H9 (cell line): ENCODE measurements around the gene CHRNA9. TPM values are rescaled to one million over a fixed set of nuclear protein-coding genes. Genes with fewer than 3 reads are reported as not detected.
A peak's percentile ranks its signal among the peaks of the same experiment; 100 is the strongest.

Source experiments
- DNase-seq: peaks from one replicate; pipeline ENCODE4 v3.0.0-alpha.2; 2017
- H2AFZ ChIP-seq: one replicate; pipeline ENCODE4 v1.6.1; 2013; ENCODE audit warnings: mild to moderate bottlenecking, low read length, control low read depth, moderate library complexity
- H2AK5ac ChIP-seq: 2 replicates; pipeline ENCODE4 v1.6.1; 2013; ENCODE audit warnings: low read length, control low read depth, mixed read lengths; ENCODE audit not compliant: insufficient read length
- H2BK120ac ChIP-seq: one replicate; pipeline ENCODE4 v1.6.1; 2013; ENCODE audit warnings: low read depth, mild to moderate bottlenecking, low read length, control low read depth, inconsistent platforms; ENCODE audit not compliant: poor library complexity, severe bottlenecking
- H2BK12ac ChIP-seq: 2 replicates; pipeline ENCODE4 v1.6.1; 2013; ENCODE audit warnings: low read length, control low read depth, mixed read lengths, low read depth; ENCODE audit not compliant: insufficient read length
- H2BK15ac ChIP-seq: 2 replicates; pipeline ENCODE4 v1.6.1; 2013; ENCODE audit warnings: low read depth, low read length, control low read depth
- H2BK20ac ChIP-seq: one replicate; pipeline ENCODE4 v1.6.1; 2013; ENCODE audit warnings: low read depth, mild to moderate bottlenecking, low read length, control low read depth, inconsistent platforms; ENCODE audit not compliant: poor library complexity, severe bottlenecking
- H2BK5ac ChIP-seq: 2 replicates; pipeline ENCODE4 v1.6.1; 2013; ENCODE audit warnings: low read length, control low read depth, mixed read lengths; ENCODE audit not compliant: insufficient read length
- H3K14ac ChIP-seq: 2 replicates; pipeline ENCODE4 v1.6.1; 2013; ENCODE audit warnings: low read length, control low read depth; ENCODE audit not compliant: insufficient read depth
- H3K18ac ChIP-seq: 2 replicates; pipeline ENCODE4 v1.6.1; 2013; ENCODE audit warnings: low read depth, mild to moderate bottlenecking, mixed read lengths, low read length, control low read depth; ENCODE audit not compliant: insufficient read length
- H3K23ac ChIP-seq: 2 replicates; pipeline ENCODE4 v1.6.1; 2013; ENCODE audit warnings: low read length, control low read depth, mixed read lengths, low read depth; ENCODE audit not compliant: insufficient read length
- H3K23me2 ChIP-seq: 2 replicates; pipeline ENCODE4 v1.6.1; 2013; ENCODE audit warnings: low read depth, mild to moderate bottlenecking, mixed read lengths, low read length, control low read depth; ENCODE audit not compliant: insufficient read length, poor library complexity, severe bottlenecking
- H3K27ac ChIP-seq: 2 replicates; pipeline ENCODE4 v1.5.1; 2013; ENCODE audit warnings: low read length, control low read depth, mixed read lengths, low read depth; ENCODE audit not compliant: insufficient read length
- H3K27me3 ChIP-seq: 2 replicates; pipeline ENCODE4 v1.6.1; 2013; ENCODE audit warnings: low read length, control low read depth, inconsistent platforms; ENCODE audit not compliant: insufficient read depth
- H3K4ac ChIP-seq: 2 replicates; pipeline ENCODE4 v1.6.1; 2013; ENCODE audit warnings: low read depth, mild to moderate bottlenecking, control low read depth, inconsistent platforms, low read length, moderate library complexity
- H3K4me1 ChIP-seq: 2 replicates; pipeline ENCODE4 v1.6.1; 2013; ENCODE audit warnings: low read length, control low read depth, inconsistent platforms; ENCODE audit not compliant: insufficient read depth
- H3K4me2 ChIP-seq: 2 replicates; pipeline ENCODE4 v1.6.1; 2013; ENCODE audit warnings: low read length, control low read depth, mixed read lengths; ENCODE audit not compliant: insufficient read length, insufficient read depth
- H3K56ac ChIP-seq: 2 replicates; pipeline ENCODE4 v1.6.1; 2013; ENCODE audit warnings: low read depth, mild to moderate bottlenecking, mixed read lengths, low read length, control low read depth; ENCODE audit not compliant: insufficient read length
- H3K79me1 ChIP-seq: 2 replicates; pipeline ENCODE4 v1.6.1; 2013; ENCODE audit warnings: low read depth, mild to moderate bottlenecking, moderate library complexity, low read length, control low read depth, inconsistent platforms; ENCODE audit not compliant: insufficient read depth, poor library complexity, severe bottlenecking
- H3K79me2 ChIP-seq: 2 replicates; pipeline ENCODE4 v1.6.1; 2013; ENCODE audit warnings: low read length, control low read depth, inconsistent platforms; ENCODE audit not compliant: insufficient read depth
- H3K9ac ChIP-seq: 2 replicates; pipeline ENCODE4 v1.6.1; 2013; ENCODE audit warnings: low read length, control low read depth, mixed read lengths; ENCODE audit not compliant: insufficient read length; ENCODE audit errors: extremely low read depth
- H3K9me3 ChIP-seq: one replicate; pipeline ENCODE4 v1.6.1; 2013; ENCODE audit warnings: low read depth, low read length, inconsistent platforms; ENCODE audit not compliant: control insufficient read depth
- H3T11ph ChIP-seq: one replicate; pipeline ENCODE4 v1.6.1; 2013; ENCODE audit warnings: mild to moderate bottlenecking, low read length, control low read depth, inconsistent platforms
- H4K20me1 ChIP-seq: one replicate; pipeline ENCODE4 v1.6.1; 2013; ENCODE audit not compliant: control insufficient read depth, insufficient read length, insufficient read depth
- H4K5ac ChIP-seq: 2 replicates; pipeline ENCODE4 v1.6.1; 2013; ENCODE audit warnings: low read depth, mild to moderate bottlenecking, mixed read lengths, low read length, control low read depth; ENCODE audit not compliant: insufficient read length
- H4K8ac ChIP-seq: replicated peaks from 2 replicates; pipeline ENCODE4 v1.6.1; 2013; ENCODE audit warnings: low read length, control low read depth, mixed read lengths, low read depth; ENCODE audit not compliant: insufficient read length
- H4K91ac ChIP-seq: 2 replicates; pipeline ENCODE4 v1.6.1; 2013; ENCODE audit warnings: low read depth, mild to moderate bottlenecking, moderate library complexity, mixed read lengths, low read length, control low read depth; ENCODE audit not compliant: insufficient read length
- H3K27ac Mint-ChIP-seq, 3 experiments: 2 replicates in 2 of 3; 3 replicates in 1 of 3; pipeline ENCODE4 v1.8.0; 2020 to 2021; ENCODE audit warnings: mixed read lengths in 3 of 3, mild to moderate bottlenecking in 1 of 3, moderate library complexity in 1 of 3
- H3K27me3 Mint-ChIP-seq: 2 replicates; pipeline ENCODE4 v1.8.0; 2021; ENCODE audit warnings: low read depth, mild to moderate bottlenecking, moderate library complexity, mixed read lengths
- H3K36me3 Mint-ChIP-seq, 3 experiments: 2 replicates in 2 of 3; 3 replicates in 1 of 3; pipeline ENCODE4 v1.8.0; 2020 to 2021; ENCODE audit warnings: low read depth in 3 of 3, mixed read lengths in 3 of 3; ENCODE audit not compliant: insufficient read depth in 1 of 3
- H3K4me1 Mint-ChIP-seq, 2 experiments: 2 replicates each; pipeline ENCODE4 v1.8.0; 2020; ENCODE audit warnings: mixed read lengths in 2 of 2
- H3K4me3 Mint-ChIP-seq, 2 experiments: 2 replicates in 1 of 2; 3 replicates in 1 of 2; pipeline ENCODE4 v1.8.0; 2020 to 2021; ENCODE audit warnings: mild to moderate bottlenecking in 2 of 2, mixed read lengths in 2 of 2, moderate library complexity in 1 of 2
- H3K9me3 Mint-ChIP-seq, 2 experiments: 2 replicates in 1 of 2; 3 replicates in 1 of 2; pipeline ENCODE4 v1.8.0; 2020; ENCODE audit warnings: mild to moderate bottlenecking in 2 of 2, mixed read lengths in 2 of 2, moderate library complexity in 1 of 2
- CTCF ChIP-seq: fragments of 200-600 bp; sonication (generic); conservative IDR thresholded peaks from 3 replicates; pipeline ENCODE4 v1.8.0; 2021; ENCODE audit warnings: antibody characterized with exemption, mild to moderate bottlenecking
- WGBS: extraction: QIAGEN DNeasy Blood & Tissue Kit; methylation state at CpG from one replicate; pipeline ENCODE4 v1.1.7; 2013; ENCODE audit warnings: missing lambda C conversion rate, low lambda C conversion rate, mixed read lengths; ENCODE audit not compliant: insufficient read length; ENCODE audit errors: extremely low coverage; 5-methylcytosine and 5-hydroxymethylcytosine counted together
- long read RNA-seq: library from polyadenylated mRNA; unstranded; transcript quantifications from one replicate; pipeline ENCODE4 v2.0.0, GENCODE V29; 2020
- total RNA-seq: library from RNA; stranded (reverse); gene quantifications from 2 replicates; pipeline ENCODE4 v1.2.1, GENCODE V29; 2021

Gene CHRNA9
- total RNA-seq, result 1.2 and 1.3 TPM in 2 replicates
- long read RNA-seq, partial matches to known transcripts, result 1 of 5 reads
- long read RNA-seq, other reads (novel, unspliced or antisense), result 4 of 5 reads

GRCh38 chr4:40334591-40335524, at the start of gene CHRNA9:
Gene CHRNA9 (plus strand): TSS chr4:40335333. CDS start chr4:40335468, 135 bp downstream.
- H2AFZ ChIP-seq, result peak within 1 kb of the TSS; percentile 65
- H3K27me3 Mint-ChIP-seq, result peaks cover 7% of the 10 kb centered on the region
- H3K4me2 ChIP-seq, result peak within 1 kb of the TSS; percentile 21

More at GRCh38 chr4:40334591-40335524, at the start of gene CHRNA9:
- no peak within 1 kb of the TSS for H2BK15ac ChIP-seq
- Mint-ChIP-seq H3K27ac (peak within 1 kb of the TSS in 2 of 3 experiments; percentile 89 to 91; a peak in 2 of 7 replicates), H3K9me3 (no peaks in the 10 kb centered on the region), H3K4me1 (peaks cover 30 to 34% of the 10 kb centered on the region in 2 experiments), H3K36me3 (peaks cover 0 to 2% (median 0%) of the 10 kb centered on the region in 3 experiments; a peak in 5 of 7 replicates), H3K4me3 (peak within 1 kb of the TSS in 1 of 2 experiments; percentile 37; a peak in 3 of 5 replicates)
- no peak within 1 kb of the TSS for H3K27ac ChIP-seq
- no peak within 1 kb of the TSS for H4K5ac ChIP-seq
- H3K27me3 ChIP-seq, result no peaks in the 10 kb centered on the region
- H3K4ac ChIP-seq, result no peak within 1 kb of the TSS
- no peak within 1 kb of the TSS for H3K9ac ChIP-seq
- H3K14ac ChIP-seq, result no peak within 1 kb of the TSS; the same call in 1 of the 2 replicates
- H2BK12ac ChIP-seq, result no peak within 1 kb of the TSS
- no peak within 1 kb of the TSS for H2AK5ac ChIP-seq
- no peaks in the 10 kb centered on the region for H3K23me2 ChIP-seq
- H3T11ph ChIP-seq, result no peak within 1 kb of the TSS
- no peak within 1 kb of the TSS for H3K56ac ChIP-seq
- no peak within 1 kb of the TSS for H2BK20ac ChIP-seq
- no peaks in the 10 kb centered on the region for H3K79me2 ChIP-seq
- H4K20me1 ChIP-seq, result no peaks in the 10 kb centered on the region
- H2BK5ac ChIP-seq, result no peak within 1 kb of the TSS
- H3K23ac ChIP-seq, result no peak within 1 kb of the TSS
- no CpG with 5 or more reads among the region's 12 CpGs for WGBS
- H3K9me3 ChIP-seq, result no peaks in the 10 kb centered on the region
- no peak within 1 kb of the TSS for H4K91ac ChIP-seq
- TF ChIP-seq CTCF, result no peak
- H3K4me1 ChIP-seq, result peaks cover 19% of the 10 kb centered on the region
- H3K79me1 ChIP-seq, result no peaks in the 10 kb centered on the region
- DNase-seq, result peak; percentile 67
- H3K18ac ChIP-seq, result peak within 1 kb of the TSS; percentile 49
- H4K8ac ChIP-seq, result no peak within 1 kb of the TSS
- no peak within 1 kb of the TSS for H2BK120ac ChIP-seq
